ENCODE data around the gene ZFPM1. TPM values are rescaled to one million over a fixed set of nuclear protein-coding genes. Genes with fewer than 3 reads are reported as not detected.

The ZFPM1 gene
- total RNA-seq, 3 donors from 2014 or later (not counting 1 experiment from before 2014, with no cell fraction given), result 56.3 to 71.0 (median 64.6) TPM

DNA sequence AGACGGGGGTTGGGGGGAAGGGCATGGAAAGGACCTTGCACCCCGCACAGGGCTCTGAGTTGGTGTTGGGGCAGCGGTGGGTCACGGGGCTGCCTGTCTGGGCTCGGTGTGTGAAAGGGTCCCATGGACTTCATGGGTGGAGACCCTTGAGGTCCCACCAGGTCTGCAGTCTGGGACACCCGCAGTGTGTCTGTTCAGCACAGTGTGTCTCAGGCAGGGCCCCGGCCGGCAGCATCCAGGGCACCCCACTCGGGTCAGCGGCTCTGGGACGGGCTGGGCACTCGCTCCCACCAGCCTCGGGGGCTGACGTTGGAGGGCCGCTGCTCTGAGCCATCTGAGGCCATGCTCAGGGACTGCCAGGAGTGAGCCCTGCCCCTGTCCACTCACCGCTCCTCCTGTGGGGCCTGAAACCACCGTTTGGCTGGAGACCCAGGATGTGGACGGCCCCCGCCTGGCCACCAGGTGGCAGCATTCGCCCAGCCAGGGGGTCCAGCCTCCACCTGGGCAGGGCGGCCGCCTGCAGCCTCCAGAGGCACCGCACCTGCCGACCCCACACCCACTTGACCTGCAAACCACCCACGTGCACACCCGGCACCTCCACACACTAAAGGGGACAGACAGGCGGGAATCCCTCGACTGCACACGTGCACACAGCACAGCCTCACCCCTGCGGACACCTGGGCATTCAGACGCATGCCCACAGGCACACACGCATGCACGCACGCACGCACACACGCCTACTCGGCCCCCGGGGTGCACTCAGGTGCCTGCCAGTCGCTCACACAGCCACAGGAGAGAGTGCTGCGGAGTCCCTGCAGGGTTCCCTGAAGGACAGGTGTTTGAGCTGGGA, 10.1 kb upstream of the ZFPM1 start:
- peak; percentile 78 to 98 (median 94) for ATAC-seq
- intact Hi-C loops (cut with micrococcal nuclease), result loop anchor here (1.0 to 2.0 kb wide), 2 partner anchors 84 to 120 kb away; no protein-coding TSS in a partner anchor
- DNase-seq, result peak; percentile 82 to 88
- TF ChIP-seq CTCF (IDR thresholded peaks at IDR 0.05), result peak; percentile 84
- Mint-ChIP-seq H3K27me3 (ENCODE audit: low read depth in 2 of 2) (no peaks in the 10 kb centered on the region), H3K4me1 (peaks cover 0 to 15% of the 10 kb centered on the region in 2 donors), H3K9me3 (no peaks in the 10 kb centered on the region), H3K4me3 (no peak overlapping the region), H3K36me3 (no peaks in the 10 kb centered on the region), H3K27ac (no peak overlapping the region)
- H3K27me3 ChIP-seq (ENCODE audit: control insufficient read depth, insufficient read depth, low read length), result no peaks in the 10 kb centered on the region
- H3K4me3 ChIP-seq (ENCODE audit: low read length), result no peak overlapping the region
- H3K36me3 ChIP-seq (ENCODE audit: control insufficient read depth, insufficient read depth, low read length), result no peaks in the 10 kb centered on the region
- WGBS (ENCODE audit: insufficient coverage), result 37% methylated on average over 40 of the region's 40 CpGs
- no peaks in the 10 kb centered on the region for H3K9me3 ChIP-seq (ENCODE audit: control insufficient read depth, insufficient read depth, low read length)
- no peak overlapping the region for H3K27ac ChIP-seq (ENCODE audit: low read length)
- H3K4me1 ChIP-seq (ENCODE audit: control insufficient read depth, insufficient read depth, low read length), result peaks cover 9% of the 10 kb centered on the region

GRCh38 chr16:88444826-88445582, 8.1 kb upstream of the ZFPM1 start:
- Mint-ChIP-seq H3K36me3 (no peaks in the 10 kb centered on the region), H3K27me3 (ENCODE audit: low read depth in 2 of 2) (no peaks in the 10 kb centered on the region), H3K4me3 (no peak overlapping the region), H3K4me1 (peaks cover 0 to 21% of the 10 kb centered on the region in 2 donors), H3K27ac (no peak overlapping the region), H3K9me3 (no peaks in the 10 kb centered on the region)
- Histone ChIP-seq H3K4me3 (ENCODE audit: low read length) (no peak overlapping the region), H3K27ac (ENCODE audit: low read length) (no peak overlapping the region), H3K27me3 (ENCODE audit: control insufficient read depth, insufficient read depth, low read length) (no peaks in the 10 kb centered on the region), H3K36me3 (ENCODE audit: control insufficient read depth, insufficient read depth, low read length) (no peaks in the 10 kb centered on the region), H3K4me1 (ENCODE audit: control insufficient read depth, insufficient read depth, low read length) (peaks cover 18% of the 10 kb centered on the region), H3K9me3 (ENCODE audit: control insufficient read depth, insufficient read depth, low read length) (no peaks in the 10 kb centered on the region)
- WGBS (ENCODE audit: insufficient coverage), result 85% methylated on average over 32 of the region's 32 CpGs
- ATAC-seq (no peak), DNase-seq (no peak)
- no peak for TF ChIP-seq CTCF (IDR thresholded peaks at IDR 0.05)
- intact Hi-C loops (cut with micrococcal nuclease), result no loop called here

DNA sequence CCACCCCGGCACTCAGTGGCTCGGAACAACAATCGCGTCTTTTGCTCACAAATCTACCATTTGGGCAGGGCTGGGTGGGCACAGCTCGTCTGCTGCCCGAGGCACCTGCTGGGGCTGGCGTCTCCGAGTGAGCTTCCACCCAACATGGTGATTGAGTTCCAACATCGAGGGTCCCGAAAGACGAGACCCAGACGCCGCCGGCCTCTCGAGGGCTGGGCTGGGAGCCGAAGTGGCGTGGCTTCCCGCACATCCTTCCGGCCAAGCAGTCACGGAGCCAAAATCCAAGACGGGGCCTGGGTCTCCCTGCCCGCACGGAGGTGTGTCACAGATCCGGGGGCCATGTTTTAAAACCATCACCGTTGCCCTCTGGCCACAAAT, 7.5 kb upstream of the ZFPM1 start:
- Mint-ChIP-seq H3K4me3 (no peak overlapping the region), H3K4me1 (peaks cover 0 to 15% of the 10 kb centered on the region in 2 donors), H3K27ac (no peak overlapping the region), H3K36me3 (no peaks in the 10 kb centered on the region), H3K9me3 (no peaks in the 10 kb centered on the region), H3K27me3 (ENCODE audit: low read depth in 2 of 2) (no peaks in the 10 kb centered on the region)
- peaks cover 18% of the 10 kb centered on the region for H3K4me1 ChIP-seq (ENCODE audit: control insufficient read depth, insufficient read depth, low read length)
- no peak for DNase-seq
- 89% methylated on average over 25 of the region's 25 CpGs for WGBS (ENCODE audit: insufficient coverage)
- ATAC-seq, result no peak
- H3K9me3 ChIP-seq (ENCODE audit: control insufficient read depth, insufficient read depth, low read length), result no peaks in the 10 kb centered on the region
- no peaks in the 10 kb centered on the region for H3K27me3 ChIP-seq (ENCODE audit: control insufficient read depth, insufficient read depth, low read length)
- no peaks in the 10 kb centered on the region for H3K36me3 ChIP-seq (ENCODE audit: control insufficient read depth, insufficient read depth, low read length)
- no peak overlapping the region for H3K27ac ChIP-seq (ENCODE audit: low read length)
- TF ChIP-seq CTCF (IDR thresholded peaks at IDR 0.05), result no peak
- no peak overlapping the region for H3K4me3 ChIP-seq (ENCODE audit: low read length)
- intact Hi-C loops (cut with micrococcal nuclease), result no loop called here

Measured in natural killer cell (primary cell).